HUES6 (cell line): ENCODE data around the gene PPP2R2C.

Experiments
- H3K27ac ChIP-seq: 2 replicates; pipeline ENCODE4 v1.7.0; 2013; ENCODE audit warnings: low read depth, mild to moderate bottlenecking, low read length, inconsistent platforms
- H3K27me3 ChIP-seq: 2 replicates; pipeline ENCODE4 v1.6.1; 2013; ENCODE audit warnings: low read length; ENCODE audit not compliant: control insufficient read depth, insufficient read depth
- H3K36me3 ChIP-seq: 2 replicates; pipeline ENCODE4 v1.6.1; 2013; ENCODE audit warnings: low read length; ENCODE audit not compliant: control insufficient read depth, insufficient read depth
- H3K4me1 ChIP-seq: 2 replicates; pipeline ENCODE4 v1.6.1; 2013; ENCODE audit warnings: low read length; ENCODE audit not compliant: control insufficient read depth, insufficient read depth
- H3K4me3 ChIP-seq: 2 replicates; pipeline ENCODE4 v1.5.1; 2013; ENCODE audit warnings: low read depth, low read length
- H3K9ac ChIP-seq: one replicate; pipeline ENCODE4 v1.6.1; 2013; ENCODE audit warnings: mild to moderate bottlenecking, low read length
- H3K9me3 ChIP-seq: 2 replicates; pipeline ENCODE4 v1.6.1; 2013; ENCODE audit warnings: low read depth, low read length; ENCODE audit not compliant: control insufficient read depth, insufficient read depth

PPP2R2C gene

DNA sequence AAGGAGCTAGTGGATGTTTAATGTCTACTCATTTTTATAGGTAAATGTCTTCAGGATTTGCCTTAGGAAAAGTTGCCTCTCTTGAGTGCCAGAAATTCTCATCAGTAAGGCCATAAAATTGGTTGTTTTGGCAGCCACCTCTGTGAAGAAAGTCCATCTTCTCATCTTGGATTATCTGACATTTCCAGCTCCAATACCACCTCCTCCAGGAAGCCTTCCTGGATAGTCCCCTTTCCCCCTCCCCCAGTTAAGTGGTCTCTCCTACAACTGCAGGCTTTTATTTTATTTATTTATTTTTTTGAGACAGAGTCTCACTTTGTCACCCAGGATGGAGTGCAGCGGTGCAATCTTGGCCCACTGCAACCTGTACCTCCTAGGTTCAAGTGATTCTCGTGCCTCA lies 87.1 kb downstream of the PPP2R2C start:
- Histone ChIP-seq H3K4me3 (no peak overlapping the region), H3K9me3 (no peaks in the 10 kb centered on the region), H3K9ac (no peak overlapping the region), H3K4me1 (peaks cover 5% of the 10 kb centered on the region; the same call in 1 of the 2 replicates), H3K36me3 (no peaks in the 10 kb centered on the region), H3K27ac (no peak overlapping the region), H3K27me3 (no peaks in the 10 kb centered on the region)

DNA sequence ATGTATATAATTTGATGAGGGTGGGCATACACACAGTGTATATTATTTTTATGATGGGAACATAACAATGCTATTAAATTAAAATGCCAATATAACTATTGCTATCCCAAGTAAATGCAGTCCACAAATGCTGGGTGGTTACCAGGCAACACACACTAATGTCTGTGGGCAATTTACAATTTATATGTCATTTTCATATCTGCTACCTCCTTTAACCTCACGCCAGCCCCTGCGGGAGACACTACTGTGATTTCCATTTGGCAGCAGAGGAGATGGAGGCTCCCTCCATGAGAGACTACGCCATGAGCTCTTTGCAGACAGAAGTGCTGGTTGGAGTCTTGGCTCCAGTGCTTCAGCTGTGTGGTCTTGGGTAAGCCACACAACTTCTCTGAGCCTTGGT lies 87.9 kb downstream of the PPP2R2C start:
- no peaks in the 10 kb centered on the region for H3K27me3 ChIP-seq
- no peak overlapping the region for H3K9ac ChIP-seq
- H3K4me1 ChIP-seq = peaks cover 5% of the 10 kb centered on the region
- no peak overlapping the region for H3K27ac ChIP-seq
- H3K9me3 ChIP-seq = no peaks in the 10 kb centered on the region
- H3K36me3 ChIP-seq = no peaks in the 10 kb centered on the region
- H3K4me3 ChIP-seq = no peak overlapping the region

DNA sequence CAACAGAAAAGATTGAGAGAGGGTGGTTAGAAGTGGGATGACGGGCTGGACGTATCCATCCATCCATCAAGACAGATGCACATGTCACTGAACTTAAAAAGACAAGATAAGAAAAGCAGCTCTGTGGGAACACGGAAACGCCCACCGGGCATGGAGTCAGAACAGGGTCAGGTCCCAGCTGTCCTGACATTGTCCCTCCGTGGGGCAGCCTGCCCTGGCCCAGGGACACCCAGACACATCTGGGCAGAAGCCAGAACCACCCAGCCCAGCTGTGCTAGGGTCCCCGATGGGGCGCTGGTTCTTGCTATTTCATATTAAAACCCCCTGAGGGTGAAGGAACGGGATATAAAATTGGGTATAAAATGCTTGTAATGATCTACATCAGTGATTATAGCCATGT lies 88.5 kb downstream of the PPP2R2C start:
- Histone ChIP-seq H3K27me3 (no peaks in the 10 kb centered on the region), H3K4me1 (peaks cover 8% of the 10 kb centered on the region), H3K36me3 (no peaks in the 10 kb centered on the region), H3K27ac (no peak overlapping the region), H3K9ac (no peak overlapping the region), H3K4me3 (no peak overlapping the region), H3K9me3 (no peaks in the 10 kb centered on the region)

DNA sequence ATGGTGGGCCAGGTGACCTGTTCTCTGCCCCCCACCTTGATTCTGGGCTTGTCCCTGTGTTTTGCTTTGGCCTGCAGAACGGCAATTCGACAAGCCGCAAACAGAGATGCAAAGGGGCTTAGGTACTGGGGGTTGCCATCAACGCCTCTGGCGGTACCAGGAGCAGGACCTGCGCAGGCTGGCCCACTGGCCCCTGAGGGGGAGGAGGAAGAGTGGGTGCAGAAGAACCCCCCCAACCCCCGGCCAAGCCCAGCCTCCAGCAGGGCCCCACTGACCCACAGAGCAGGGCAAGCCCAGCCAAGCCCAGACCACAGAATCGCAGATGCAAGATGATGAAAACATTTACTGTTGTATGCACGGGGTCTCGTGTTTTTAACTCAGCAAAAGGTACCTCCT lies 89.4 kb downstream of the PPP2R2C start:
- Histone ChIP-seq H3K36me3 (no peaks in the 10 kb centered on the region), H3K9ac (no peak overlapping the region), H3K27me3 (no peaks in the 10 kb centered on the region), H3K9me3 (no peaks in the 10 kb centered on the region), H3K4me1 (peaks cover 8% of the 10 kb centered on the region), H3K4me3 (no peak overlapping the region), H3K27ac (no peak overlapping the region)

DNA sequence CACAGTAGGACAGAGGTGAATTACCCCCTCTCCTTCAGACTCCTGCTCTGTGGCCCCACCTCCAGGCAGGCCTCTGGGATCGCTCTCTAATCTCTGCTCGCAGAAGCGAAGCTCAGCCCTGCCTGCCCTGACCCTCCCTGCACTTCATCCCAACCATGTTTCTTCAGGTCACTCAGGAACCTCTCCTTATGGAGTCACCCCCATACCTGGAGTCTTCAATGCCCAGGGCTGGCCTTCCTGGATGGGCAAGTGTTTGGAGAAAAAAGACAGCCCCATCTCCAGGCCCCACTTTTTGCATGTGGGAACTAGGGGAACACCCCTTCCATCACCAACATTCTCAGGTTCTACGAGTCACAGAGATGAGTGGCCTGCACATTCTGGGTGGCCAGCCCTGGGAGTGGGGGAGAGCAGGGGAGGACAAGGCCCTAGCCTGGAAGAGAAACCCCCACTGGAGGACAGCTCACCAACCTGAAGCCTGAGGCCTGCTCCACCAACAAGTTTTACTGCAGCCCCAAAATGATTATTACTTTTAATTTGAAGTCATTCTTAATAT lies 90.8 kb downstream of the PPP2R2C start:
- Histone ChIP-seq H3K27ac (no peak overlapping the region), H3K9ac (no peak overlapping the region), H3K27me3 (no peaks in the 10 kb centered on the region), H3K9me3 (no peaks in the 10 kb centered on the region), H3K4me1 (peaks cover 11% of the 10 kb centered on the region), H3K4me3 (no peak overlapping the region), H3K36me3 (no peaks in the 10 kb centered on the region)

DNA sequence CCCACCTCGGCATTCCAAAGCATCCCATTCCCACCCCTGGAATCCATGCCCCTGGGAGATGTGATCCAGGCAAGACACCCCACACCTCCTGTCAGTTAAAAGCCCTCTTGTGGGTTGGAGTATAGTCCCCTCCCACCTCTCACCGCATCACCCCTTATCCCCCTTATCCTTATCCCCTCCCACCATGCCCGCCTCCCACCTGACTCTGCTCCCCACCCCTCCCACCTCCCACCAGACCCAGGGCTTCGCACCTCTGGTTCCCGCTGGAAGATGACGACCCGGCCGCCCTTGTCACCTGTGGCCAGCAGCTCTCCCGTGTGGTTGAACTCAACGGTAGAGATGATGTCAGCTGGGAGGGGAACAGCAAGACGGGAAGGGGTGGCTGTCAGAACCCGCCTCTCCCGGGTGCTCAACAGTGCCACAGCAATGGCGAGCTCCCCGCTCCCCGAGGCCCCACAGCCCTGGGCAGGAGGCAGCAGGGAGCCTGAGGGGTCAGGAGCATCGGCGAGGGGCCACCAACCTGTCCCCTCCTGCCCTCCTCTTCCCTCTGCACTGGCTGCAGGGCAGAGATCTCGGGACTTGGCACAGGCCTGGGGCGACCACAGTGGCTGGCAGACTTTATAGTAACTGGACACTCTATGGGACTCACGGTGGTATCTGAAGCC lies 91.5 kb downstream of the PPP2R2C start:
- Histone ChIP-seq H3K9me3 (no peaks in the 10 kb centered on the region), H3K27me3 (no peaks in the 10 kb centered on the region), H3K27ac (no peak overlapping the region), H3K4me3 (no peak overlapping the region), H3K36me3 (no peaks in the 10 kb centered on the region), H3K4me1 (peaks cover 11% of the 10 kb centered on the region), H3K9ac (no peak overlapping the region)

DNA sequence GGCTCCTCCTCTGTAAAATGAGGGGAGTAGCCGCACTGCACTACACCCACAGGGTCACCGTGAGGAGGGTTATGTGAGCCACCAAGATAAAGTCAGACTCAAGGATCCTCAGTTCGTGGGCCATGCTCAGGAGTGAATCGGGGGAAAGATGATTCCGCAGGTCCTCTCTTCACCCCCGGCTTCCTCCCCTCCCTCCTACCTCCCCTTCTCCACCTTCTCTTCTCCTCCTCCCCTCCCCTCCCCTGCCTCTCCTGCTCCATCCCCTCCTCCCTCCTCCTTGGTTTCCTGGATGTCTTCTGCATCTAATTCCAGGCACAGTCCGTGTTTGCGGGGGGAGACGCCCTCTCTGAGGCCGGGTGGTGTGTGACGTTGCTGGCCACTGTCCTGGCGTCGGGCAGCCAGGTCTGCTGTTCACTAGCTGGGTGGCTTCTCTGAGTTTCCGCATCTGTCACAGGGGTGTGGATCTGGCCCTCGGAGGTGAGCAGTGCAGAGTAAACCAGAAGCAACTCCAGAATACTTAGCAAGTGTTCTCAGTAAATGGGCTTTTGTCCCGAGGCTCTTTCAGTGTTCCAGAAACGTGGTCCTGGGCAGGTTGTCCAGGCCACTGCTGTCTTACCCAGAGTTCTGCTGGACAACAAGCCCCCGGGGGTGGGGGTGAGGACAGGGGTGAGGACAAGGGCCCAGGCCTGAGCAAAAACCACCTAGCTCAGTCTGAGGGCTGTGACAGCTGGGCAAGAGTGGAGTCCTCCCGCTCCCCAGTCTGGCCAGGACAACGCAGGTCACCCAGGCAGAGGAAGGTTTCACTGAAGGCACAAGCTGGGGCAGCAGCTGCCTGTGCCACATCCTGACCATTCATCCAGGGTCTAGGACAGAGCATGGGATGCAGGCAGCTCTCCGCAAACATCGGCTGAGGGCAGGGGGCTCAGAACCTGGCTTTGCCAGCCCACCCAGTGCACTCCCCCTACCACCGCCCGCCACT lies 92.4 kb downstream of the PPP2R2C start:
- no peak overlapping the region for H3K4me3 ChIP-seq
- H3K9ac ChIP-seq = no peak overlapping the region
- H3K27ac ChIP-seq = no peak overlapping the region
- H3K27me3 ChIP-seq = no peaks in the 10 kb centered on the region
- no peaks in the 10 kb centered on the region for H3K9me3 ChIP-seq
- H3K4me1 ChIP-seq = peaks cover 11% of the 10 kb centered on the region
- H3K36me3 ChIP-seq = no peaks in the 10 kb centered on the region

DNA sequence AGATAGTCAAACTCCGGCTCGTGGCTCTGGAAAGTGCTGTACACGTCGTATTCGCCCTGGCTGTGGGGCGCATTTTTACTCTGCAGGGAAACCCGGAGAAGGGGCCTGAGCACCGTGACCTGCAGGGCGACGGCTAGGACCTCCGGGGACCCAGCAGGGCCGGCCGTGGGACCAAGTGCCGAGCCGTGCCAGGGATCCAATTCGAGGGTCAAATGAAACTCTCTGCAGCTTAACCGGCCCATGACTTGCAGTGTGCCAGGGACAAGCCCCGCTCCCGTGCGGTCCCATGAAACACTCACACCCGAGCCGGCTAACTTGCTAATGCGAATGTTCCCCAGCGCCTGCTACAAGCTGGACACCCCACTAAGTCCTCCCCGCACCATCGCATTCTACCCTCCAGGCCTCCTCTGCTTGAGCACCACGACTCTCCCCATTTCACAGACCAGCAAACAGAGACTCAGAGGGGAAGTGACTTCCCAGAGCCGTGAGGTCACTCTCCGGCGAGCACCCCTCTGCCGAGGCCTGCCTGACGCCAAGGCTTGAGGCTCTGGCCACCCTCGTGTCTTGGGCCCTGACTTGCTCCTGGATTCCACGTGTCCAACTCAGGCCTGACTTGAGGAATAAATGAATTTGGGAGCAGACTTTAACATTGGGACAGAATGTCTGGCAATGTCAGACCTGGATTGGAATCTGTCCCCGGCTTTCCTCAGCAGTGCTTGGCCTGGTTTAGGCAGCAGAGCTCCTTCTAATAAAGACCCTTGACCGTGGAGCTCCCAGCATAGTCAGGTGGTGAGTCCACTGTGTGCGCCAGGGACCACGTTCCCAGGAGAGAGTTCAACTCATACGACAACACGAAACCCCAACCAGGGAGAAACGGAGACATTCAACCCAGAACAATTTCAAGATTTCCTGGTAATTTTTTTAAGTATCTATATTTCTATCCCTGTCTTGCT lies 93.6 kb downstream of the PPP2R2C start:
- Histone ChIP-seq H3K4me1 (peaks cover 11% of the 10 kb centered on the region), H3K4me3 (no peak overlapping the region), H3K27me3 (no peaks in the 10 kb centered on the region), H3K27ac (no peak overlapping the region), H3K36me3 (no peaks in the 10 kb centered on the region), H3K9me3 (no peaks in the 10 kb centered on the region), H3K9ac (no peak overlapping the region)

DNA sequence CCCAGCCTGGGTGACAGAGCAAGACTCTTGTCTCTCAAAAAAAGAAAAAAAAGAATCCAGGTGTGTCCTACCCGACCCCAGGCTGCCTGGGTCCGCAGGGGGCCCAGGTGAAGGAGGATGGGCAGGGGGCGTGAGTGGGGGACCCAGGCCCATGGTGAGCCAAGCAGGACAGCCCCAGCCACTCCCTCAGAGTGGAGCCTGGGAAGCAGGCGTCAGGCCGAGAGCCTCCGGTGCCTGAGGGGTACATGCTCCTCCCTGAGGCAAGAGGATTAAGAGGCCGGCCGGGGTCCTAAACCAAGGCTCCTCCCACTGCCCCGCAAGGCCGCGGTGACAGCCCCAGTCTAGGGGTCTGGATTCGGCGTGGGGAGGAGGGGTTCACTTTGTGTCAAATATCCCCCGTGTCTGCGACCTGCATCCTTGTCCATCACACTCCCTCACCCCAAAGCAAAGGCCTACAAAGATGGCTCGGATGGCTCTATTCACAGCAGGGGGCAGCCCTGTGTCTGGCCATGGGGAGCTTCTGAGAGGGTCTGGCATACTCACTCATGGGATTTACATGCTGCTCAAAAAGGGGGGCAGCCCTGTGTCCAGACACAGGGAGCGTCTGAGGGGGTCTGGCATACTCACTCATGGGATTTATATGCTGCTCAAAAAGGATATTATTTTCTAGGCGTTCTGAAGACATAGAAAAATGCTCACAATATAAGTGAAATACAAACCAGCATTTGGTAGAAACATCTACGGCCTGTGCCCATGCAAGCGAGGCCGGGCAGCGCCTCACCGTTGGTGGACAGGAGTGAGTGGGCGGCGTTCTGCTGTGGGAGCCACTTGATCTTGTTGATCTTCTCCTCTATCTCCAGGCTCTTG lies 94.6 kb downstream of the PPP2R2C start:
- no peaks in the 10 kb centered on the region for H3K36me3 ChIP-seq
- H3K4me3 ChIP-seq = no peak overlapping the region
- no peak overlapping the region for H3K27ac ChIP-seq
- no peak overlapping the region for H3K9ac ChIP-seq
- no peaks in the 10 kb centered on the region for H3K27me3 ChIP-seq
- H3K9me3 ChIP-seq = no peaks in the 10 kb centered on the region
- H3K4me1 ChIP-seq = peaks cover 11% of the 10 kb centered on the region
